ENCODE measurements around the gene VOPP1.

VOPP1 gene

DNA sequence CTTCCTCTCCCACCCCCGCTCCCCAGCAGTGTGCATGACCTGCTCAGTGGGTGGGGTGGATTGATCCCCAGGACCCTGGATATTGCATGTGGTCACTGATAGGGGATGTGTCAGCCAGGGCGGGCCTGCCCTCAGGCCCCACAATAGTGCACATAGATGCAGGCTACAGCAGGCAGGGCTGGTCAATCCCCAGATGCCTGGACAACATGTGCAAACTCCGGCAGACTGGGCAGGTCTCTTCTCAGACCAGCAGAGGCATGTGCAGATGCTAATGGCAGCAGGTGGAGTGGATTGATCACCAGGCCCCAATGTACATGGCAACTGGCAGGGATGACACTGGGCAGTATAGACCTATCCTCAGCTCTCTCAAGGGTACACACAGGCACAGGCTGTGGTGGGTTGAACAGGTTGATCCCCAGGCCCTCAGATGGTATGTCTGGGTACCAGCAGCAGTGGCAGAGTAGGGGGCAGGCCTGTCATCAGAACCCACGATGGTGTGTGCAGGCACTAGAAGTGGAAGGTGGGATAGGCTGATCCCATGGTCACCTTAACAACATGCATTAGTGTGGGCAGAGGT lies 108.5 kb downstream of the VOPP1 start:
- no peak overlapping the region for H3K4me3 ChIP-seq (ENCODE audit: low read depth, low read length)
- no peak for DNase-seq (ENCODE audit: low read depth)
- TF ChIP-seq, protein P1, sequence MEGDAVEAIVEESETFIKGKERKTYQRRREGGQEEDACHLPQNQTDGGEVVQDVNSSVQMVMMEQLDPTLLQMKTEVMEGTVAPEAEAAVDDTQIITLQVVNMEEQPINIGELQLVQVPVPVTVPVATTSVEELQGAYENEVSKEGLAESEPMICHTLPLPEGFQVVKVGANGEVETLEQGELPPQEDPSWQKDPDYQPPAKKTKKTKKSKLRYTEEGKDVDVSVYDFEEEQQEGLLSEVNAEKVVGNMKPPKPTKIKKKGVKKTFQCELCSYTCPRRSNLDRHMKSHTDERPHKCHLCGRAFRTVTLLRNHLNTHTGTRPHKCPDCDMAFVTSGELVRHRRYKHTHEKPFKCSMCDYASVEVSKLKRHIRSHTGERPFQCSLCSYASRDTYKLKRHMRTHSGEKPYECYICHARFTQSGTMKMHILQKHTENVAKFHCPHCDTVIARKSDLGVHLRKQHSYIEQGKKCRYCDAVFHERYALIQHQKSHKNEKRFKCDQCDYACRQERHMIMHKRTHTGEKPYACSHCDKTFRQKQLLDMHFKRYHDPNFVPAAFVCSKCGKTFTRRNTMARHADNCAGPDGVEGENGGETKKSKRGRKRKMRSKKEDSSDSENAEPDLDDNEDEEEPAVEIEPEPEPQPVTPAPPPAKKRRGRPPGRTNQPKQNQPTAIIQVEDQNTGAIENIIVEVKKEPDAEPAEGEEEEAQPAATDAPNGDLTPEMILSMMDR (IDR thresholded peaks at IDR 0.05; ENCODE audit: low read depth, low read length, missing control alignments) = no peak

DNA sequence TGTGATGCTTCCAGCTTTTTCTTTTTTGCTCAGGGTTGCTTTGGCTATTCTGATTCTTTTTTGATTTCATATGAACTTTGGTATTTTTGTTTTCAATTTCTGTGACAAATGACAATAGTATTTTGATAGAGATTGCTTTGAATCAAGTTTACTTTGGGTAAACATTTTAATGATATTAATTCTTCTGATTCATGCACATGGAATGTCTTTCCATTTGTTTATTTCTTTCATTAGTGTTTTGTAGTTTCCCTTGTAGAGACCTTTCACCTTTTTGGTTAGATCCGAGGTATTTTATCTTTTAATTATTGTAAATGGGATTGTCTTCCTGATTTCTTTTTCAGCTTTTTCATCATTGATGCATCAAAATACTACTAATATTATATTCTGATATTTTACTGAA lies 114.0 kb downstream of the VOPP1 start:
- TF ChIP-seq, protein P1 (IDR thresholded peaks at IDR 0.05; ENCODE audit: low read depth, low read length, missing control alignments) = no peak
- H3K4me3 ChIP-seq (ENCODE audit: low read depth, low read length) = no peak overlapping the region
- no peak for DNase-seq (ENCODE audit: low read depth)

DNA sequence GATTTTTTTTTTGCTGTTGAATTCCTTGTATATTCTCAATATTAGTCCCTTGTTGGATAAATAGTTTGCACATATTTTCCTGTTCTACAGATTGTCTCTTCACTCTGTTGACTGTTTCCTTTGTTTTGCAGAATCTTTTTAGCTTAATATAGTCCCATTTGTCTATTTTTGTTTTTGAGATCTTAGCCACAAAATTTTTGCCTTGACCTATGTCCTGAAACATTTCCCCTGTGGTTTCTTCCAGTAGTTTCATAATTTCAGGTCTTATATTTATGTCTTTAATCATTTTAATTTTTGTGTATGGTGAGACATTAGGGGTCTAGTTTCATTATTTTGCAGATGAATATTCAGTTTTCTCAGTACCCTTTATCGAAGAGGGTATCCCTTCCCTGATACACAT lies 114.5 kb downstream of the VOPP1 start:
- TF ChIP-seq, protein P1 (IDR thresholded peaks at IDR 0.05; ENCODE audit: low read depth, low read length, missing control alignments) = no peak

GRCh38 chr7:55452971-55453370 lies 119.3 kb downstream of the VOPP1 start:
- TF ChIP-seq, protein P1 (IDR thresholded peaks at IDR 0.05; ENCODE audit: low read depth, low read length, missing control alignments) = no peak
- no peak for DNase-seq (ENCODE audit: low read depth)
- no peak overlapping the region for H3K4me3 ChIP-seq (ENCODE audit: low read depth, low read length)

More for the DNA sequence above, 114.5 kb downstream of the VOPP1 start:
- no peak for DNase-seq (ENCODE audit: low read depth)
- H3K4me3 ChIP-seq (ENCODE audit: low read depth, low read length) = no peak overlapping the region

- H3K4me3 ChIP-seq (ENCODE audit: low read depth, low read length) = no peak overlapping the region
- TF ChIP-seq, protein P1 (IDR thresholded peaks at IDR 0.05; ENCODE audit: low read depth, low read length, missing control alignments) = no peak
- DNase-seq (ENCODE audit: low read depth) = no peak
Measured at GRCh38 chr7:55449992-55450535, 122.2 kb downstream of the VOPP1 start.

DNA sequence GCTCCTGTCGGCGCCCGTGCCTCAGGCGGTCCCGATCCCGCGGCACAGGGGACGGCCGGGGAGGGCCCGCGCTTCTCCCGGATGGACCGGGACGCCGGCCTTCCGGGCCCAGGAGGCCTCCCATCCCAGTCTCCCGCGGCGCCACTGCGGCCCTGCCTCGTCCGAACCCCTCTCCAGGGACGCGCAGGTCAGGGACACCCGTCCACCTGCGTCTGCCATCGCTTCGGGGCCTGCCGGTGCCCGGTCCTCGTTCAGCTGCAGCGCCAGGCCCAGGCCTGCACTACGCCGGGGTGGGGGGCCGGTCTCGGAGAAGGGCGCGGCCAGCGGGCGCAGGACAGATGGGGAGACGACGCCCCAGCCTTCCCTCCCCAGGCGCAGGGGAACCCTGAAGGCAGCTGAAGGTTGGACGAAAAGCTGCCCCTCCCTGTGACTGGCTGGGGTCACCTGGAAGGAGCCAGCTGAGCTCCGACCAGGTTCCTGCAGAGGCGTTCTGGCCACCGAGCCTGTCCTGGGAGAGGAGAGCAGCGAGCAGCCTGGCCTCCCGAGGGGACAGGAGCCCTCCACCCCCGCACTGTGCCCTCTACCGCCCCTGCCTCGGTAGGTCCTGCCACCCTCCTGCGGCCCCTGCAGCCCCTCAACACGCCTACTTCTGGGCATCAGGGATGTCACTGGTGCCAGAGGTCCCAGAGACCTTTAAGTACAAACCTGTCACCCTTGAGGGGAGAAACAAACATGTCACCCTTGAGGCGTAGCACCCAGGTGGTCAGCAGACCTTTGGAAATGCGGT lies 122.9 kb downstream of the VOPP1 start:
- no peak for DNase-seq (ENCODE audit: low read depth)
- no peak overlapping the region for H3K4me3 ChIP-seq (ENCODE audit: low read depth, low read length)
- TF ChIP-seq, protein P1 (IDR thresholded peaks at IDR 0.05; ENCODE audit: low read depth, low read length, missing control alignments) = no peak
